NCI-H1048 (cell line): Measurements from ENCODE around the gene FOXJ3.
"Not testable (repeated sequence)": the region's sequence is repeated elsewhere in the genome, so short reads cannot be mapped to it uniquely, and the experiment has no call there.

Experiments
- DNase-seq: peaks from one replicate; lab custom pipeline; 2025; lab: John Stamatoyannopoulos, UW

The FOXJ3 gene

DNA sequence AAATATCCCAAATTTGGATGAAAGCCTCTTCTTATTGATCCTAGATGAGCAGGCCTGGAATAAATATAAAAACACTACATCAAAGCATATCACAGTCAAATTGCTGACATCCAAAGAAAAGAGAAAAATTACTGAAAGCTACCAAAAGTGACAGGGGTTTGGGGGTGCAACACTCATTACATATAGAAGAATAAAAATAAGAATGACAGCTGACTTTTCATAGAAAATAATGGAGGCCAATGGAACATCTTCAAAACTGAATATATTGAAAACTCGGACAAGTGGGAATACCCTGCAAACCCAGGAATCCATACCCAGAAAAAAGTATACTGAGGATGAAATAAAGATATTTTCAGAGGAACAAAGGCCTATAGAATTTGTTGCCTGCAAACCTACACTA is 84.0 kb downstream of the FOXJ3 start:
- DNase-seq, result no peak

DNA sequence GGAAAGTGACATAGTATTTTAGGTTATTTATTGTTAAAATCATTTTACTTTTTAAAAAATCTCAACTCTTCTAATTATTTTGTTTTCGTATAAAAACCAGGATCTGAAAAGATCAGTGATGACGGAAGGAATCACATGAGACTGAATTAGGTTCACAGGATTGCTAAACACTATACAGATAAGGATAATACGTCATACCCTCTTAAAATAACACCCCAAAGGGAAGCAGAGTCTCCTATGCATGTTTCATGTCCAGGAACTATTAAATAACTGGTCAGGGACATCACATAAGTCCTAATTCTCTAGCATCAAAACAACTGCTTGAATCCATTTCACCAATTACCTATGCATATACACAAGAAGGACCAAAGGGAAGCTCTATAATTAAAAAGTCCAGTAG is 84.9 kb downstream of the FOXJ3 start:
- no peak for DNase-seq

DNA sequence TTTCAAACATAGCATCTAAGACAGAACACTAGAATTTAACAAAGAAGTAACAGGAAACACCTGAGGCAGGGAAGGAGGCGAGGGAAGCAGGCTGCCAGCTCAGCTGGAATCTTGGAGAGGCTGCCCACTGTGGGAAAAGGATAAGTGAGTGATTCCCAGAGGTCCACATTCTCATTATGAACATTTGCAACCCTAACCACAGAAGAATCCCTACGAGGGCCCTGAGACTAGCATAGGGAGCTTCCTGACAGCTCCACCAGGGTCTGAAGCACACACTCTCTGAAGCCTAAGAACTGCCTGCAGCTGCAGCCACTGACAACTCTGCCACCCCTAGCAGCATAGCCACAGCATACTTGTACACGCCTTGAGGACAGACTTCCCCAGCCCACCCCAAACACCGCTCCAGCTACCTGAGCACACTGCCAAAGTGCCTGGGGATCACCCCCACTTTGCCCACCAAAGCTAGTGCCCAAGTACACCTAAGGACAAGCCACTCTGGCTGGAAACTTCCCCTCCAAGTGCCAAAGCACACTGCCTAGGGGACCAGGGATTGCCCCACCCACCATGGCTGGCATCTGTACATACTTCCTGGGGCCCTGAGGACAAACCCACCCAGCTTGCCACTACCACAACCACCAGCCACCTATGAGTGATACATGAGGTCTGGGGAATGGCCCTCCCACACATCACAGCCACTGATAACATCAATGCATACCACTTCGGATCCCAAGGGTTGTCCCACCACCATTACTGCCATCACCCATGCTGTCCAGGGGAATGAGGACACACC is 93.9 kb downstream of the FOXJ3 start:
- DNase-seq, result no peak

DNA sequence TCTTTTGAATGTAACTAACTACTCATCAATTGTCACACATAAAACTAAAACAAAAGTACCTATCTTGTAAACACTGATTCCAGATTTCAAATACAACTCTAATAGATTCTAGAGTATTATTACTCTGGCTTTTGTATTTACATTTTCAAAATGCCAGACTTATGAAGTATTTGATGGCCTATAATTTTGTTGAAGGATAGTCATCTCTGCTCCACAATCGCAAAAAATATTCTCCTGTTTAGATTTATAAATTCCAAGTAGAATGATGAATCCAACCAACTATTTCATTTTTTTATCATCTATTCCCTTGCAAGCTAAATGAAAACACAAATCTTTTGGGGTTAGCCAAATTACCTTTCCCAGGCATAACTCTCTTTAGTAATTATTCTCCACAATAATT is 95.5 kb downstream of the FOXJ3 start:
- DNase-seq, result no peak

DNA sequence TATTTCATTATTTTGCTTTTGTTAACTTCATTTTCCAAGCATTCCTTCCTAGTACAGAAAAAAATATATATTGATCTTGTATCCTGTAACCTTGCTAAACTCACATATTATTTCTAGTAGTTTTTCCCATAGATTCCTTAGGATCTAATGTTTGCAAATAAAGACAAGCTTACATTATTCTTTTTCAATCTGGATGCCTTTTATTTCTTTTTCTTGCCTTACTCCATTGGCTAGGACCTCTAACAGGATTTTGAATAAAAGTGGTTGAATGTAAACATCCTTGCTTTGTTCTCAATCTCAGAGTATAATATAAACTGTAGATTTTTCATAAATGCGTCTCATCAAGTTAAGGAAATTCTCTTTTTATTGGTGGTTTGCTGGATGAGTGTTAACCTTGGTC is 96.0 kb downstream of the FOXJ3 start:
- no peak for DNase-seq

DNA sequence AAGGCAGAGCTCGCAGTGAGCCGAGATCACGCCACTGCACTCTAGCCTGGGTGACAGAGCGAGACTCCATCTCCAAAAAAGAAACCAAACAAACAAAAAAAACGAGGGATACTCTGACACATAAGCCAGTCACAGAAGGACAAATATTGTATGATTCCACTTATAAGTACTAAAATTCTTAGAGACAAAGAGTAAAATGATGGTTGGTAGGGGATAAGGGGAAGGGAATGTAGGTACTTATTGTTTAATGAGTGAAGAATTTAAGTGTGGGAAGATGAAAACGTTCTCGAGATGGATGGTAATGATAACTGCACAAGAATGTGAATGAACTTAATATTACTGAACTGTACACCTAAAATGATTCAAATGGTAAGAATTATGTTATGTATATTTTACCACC is 103.8 kb downstream of the FOXJ3 start:
- DNase-seq, result no peak

DNA sequence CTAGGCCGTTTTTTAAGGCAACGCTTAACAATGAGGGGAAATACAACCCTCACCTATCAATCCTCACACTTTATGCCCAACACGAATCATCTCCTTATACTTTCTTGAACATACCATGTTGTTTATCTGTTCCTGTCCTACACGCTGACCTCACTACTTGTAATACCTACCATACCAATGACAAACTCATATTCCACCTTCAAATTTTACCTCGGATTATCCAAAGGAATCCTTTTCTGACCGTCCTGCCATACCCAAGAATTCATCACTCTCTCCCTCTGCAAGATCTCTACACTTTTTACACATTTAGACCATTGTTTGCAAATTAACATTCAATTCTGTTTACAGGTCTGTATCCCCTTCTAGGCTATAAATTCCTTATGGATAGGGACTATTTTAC is 106.1 kb downstream of the FOXJ3 start:
- no peak for DNase-seq

DNA sequence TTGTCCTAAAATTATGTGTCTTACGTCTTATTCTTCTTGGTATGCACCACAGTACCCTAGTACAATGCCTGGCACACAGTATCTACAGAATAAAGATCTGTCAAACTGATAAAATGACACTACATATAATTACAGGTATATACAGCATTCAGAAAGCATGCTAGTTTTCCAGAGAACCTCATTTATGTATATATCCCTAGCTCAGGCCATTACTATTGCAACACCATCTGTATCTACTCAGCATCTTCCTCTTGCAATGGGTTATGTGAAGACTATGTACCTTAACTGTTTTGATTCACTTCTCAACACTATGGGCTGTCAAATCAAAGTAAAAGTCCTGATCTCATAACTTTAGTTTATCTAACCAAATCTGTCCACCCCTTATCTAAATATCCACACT is 112.0 kb downstream of the FOXJ3 start:
- no peak for DNase-seq

DNA sequence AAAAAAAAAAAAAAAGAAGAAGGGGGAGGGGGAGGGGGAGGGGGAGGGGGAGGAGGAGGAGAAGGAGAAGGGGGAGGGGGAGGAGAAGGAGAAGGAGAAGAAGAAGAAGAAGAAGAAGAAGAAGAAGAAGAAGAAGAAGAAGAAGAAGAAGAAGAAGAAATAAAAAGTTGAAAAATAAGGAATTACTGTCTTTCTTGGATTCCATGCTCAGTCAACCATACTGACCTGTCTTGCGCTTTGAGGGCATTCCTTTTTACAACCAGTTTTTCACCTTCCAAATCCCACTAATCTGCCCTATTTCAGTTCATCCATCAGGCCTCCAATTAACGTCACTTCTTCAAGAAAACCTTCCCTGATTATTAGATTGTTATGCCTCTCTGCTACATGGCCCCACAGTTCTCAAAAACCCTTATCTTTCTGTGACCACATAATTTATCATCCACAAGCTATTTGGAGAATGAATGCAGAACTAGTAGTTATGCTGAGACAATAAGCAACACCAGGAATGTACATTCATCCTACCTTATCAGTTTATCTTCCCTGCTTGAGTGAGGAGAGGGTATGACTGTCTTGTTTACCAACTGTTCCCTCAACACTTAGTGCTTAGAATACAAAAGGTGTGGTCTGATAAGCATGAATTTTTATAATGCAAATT is 113.0 kb downstream of the FOXJ3 start:
- DNase-seq, result no peak

DNA sequence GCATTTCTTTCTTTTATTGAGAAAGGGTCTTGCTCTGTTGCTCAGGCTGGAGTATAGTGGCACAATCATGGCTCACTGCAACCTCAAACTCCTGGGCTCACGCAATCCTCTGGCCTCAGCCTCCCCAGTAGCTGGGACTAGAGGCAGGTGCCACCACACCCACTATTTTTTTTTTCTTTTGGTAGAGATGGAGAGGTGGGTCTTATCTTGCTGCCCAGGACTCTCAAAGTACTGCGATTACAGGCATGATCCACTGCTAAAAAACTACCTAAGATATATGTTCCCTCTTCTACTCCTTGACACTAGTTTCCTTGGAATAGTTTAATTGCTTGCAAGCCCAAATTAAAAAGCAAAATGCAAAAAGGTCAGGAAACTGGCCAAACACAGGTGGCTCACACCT is 113.6 kb downstream of the FOXJ3 start:
- DNase-seq, result no peak

DNA sequence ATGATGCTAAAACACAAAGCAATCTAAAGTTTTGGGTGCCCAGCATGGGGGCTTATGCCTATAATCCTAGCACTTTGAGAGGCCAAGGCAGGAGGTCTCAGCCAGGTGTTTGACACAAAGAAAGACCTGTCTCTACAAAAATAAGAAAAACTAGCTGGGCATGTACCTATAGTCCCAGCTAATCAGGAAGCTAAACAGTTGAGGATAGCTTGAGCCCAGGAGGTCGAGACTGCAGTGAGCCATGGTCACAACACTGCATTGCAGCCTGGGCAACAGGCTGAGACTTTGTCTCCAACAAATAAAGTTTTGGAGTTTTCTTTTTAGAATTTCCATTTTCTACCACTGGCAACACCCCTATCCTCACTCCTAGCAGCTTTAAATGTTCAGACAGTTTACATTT is 115.4 kb downstream of the FOXJ3 start:
- DNase-seq, result no peak

DNA sequence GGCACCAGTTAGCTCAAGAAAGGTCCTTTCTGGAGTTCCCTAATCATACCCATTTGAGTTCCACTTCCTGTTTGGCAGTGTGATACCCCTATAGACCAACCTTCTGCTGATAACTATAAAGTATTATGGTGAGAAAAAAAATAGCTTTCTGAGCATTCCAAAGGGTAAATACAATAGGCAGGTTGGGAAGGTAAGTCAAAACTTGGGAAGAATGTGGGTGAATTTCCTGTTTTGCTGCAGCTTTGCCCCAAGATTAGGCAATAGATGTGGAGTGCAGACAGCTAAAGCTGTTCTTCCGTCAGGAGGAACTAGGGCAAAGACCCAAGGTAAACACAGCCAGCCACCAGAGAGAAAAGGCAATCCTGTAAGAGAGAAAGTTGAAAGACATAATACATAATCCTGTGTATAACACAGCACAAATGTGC is 120.6 kb downstream of the FOXJ3 start:
- no peak for DNase-seq

DNA sequence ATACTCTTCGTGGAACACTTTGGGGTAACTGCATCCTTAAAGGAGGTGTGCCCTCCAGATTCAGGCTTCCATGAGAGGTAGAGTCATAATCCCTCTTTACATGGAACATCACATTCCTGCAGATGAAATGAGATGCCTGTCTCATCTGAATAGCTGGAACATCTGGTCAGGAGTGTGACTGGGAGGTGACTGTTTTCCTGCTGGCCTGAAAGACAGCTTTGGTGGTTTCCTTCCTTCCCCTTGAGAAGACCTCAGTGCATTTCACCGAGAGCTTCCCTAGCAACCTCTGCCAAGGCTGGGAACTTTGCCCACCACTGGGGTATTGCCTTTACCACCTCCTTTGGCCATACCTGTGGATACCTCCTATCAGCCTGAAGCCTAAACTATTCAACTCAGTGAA is 123.8 kb downstream of the FOXJ3 start:
- no peak for DNase-seq

DNA sequence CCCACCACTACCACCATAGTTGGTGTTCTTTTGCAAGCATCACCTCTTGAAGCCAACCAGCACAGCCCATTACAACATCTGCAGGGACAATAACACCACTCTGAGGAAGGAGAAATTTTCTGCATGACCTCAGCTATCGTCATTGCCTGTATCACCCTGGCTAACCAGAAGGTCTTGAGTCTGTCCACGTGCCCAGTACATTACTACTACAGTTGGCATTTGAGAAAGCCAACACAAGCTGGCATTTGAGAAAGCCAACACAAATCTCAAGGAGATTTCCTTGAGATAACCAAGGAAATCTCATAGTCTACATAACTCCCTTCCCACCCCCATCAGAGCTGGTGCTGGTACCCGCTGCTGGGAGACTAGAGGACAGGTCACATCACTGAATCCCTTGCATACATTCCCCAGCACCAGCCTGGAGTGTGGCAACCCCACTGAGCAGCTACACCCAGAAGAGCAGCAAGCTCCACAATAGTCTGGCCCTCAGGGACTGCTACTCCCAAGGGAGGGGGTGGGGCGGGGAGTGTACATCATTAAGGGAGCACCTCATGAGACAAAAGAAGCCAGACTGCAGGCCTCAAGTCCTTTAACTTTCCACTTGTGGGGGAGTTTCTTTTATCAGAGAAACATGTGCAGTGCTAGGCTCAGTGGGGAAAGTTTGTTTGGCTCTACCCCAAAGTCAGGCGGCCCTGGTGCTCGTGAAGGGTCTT is 124.5 kb downstream of the FOXJ3 start:
- DNase-seq, result no peak

DNA sequence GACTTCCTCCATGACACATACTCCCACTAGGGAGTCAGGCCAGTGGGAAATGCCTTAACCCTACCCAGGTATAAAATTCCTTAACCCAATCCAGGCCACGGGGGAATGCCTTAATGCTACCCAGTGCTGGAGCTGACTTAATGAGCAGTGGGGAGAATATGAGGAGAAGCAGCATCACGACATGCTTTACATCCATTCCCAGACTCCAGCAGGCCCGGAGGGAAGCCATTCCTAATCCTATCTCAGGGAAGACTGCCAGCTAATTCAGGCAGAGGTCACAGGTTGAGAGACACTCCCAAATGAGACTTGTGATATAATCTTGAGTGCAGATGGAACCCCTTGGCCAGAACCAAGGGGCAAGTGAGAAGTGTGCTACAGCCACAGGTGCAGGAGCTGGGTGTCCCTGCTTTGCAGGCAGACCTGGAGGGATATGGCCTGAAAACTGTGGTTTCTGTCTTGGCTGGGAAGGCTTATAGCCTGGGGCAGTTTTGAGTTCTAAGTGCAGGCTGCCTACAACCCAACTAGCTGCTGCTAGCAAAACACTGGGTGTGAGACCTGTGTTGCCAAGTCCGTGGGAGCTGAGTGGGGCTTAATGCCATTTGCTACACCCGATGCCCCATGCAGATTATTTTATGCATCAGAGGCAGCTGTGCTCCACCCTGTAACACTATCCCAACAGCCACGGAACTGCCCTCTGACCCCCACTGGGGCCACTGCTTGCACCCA is 125.3 kb downstream of the FOXJ3 start:
- no peak for DNase-seq

DNA sequence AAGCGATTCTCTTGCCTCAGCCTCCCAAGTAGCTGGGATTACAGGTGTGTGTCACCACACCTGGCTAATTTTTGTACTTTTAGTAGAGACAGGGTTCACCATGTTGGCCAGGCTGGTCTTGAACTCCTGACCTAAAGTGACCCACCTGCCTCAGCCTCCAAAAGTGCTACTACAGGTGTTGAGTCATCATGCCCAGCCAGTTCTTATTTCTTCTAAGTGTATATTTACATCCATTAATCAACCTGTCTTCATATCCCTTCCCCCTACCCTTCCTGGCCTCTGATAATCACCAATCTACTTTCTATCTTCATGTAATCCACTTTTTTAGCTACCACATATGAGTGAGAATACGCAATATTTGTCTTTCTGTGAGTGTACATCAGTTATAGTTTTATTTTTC is 128.1 kb downstream of the FOXJ3 start:
- not testable (repeated sequence) for DNase-seq

DNA sequence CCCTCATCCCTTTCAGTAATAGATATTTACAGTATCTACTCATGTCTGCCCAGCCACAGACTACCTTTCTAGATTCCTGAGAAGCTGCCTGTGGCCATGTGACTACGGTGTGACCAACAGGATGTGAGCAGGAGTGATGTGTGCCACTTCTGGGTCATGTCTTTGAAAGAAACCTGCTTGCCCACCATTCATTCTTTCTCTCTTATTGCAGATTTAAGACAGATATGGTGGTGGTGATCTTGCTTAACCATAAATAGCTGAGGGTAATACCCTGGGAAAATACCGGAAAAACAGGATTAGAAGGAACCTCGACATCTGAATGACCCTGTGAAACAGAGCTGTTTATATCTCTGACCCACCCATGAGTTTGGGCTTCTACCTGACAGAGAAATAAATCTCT is 128.9 kb downstream of the FOXJ3 start:
- DNase-seq, result no peak

DNA sequence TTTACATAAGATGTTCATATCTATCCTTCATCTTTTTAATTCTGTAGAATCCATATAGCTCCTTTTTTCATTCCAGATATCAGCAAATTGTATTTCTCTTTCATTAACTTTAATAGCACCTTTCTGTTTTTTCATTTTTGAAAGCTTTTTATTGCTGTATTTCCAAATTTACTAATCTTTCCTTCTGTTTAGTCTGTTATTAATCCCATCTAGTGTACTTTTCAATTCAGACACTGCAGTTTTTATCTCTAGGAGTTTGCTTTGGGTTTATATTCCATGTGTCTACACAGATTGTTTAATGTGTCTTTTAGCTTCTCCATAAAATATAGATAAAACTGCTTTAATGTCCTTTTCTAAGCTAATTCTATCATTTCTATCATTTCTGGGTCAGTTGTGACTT is 133.0 kb downstream of the FOXJ3 start:
- DNase-seq, result no peak

DNA sequence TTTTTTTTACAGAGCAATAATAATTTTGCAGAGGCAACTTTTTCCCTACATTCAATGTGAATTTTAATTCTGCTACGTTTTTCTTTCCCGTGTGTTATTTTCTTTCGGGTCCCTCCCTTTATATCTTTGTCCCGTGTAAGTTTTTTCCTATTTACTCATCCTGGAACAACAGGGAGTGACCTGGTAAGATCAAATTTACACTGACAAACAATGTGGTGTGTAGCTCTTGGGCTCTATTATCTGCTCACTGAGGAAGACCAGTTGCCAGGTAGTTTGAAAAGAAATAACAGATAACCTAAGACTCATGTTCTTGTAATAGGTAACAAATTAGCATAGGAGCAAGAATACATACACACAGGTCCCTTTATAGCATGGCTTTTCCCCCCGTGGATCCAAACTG is 136.8 kb downstream of the FOXJ3 start:
- DNase-seq, result no peak

DNA sequence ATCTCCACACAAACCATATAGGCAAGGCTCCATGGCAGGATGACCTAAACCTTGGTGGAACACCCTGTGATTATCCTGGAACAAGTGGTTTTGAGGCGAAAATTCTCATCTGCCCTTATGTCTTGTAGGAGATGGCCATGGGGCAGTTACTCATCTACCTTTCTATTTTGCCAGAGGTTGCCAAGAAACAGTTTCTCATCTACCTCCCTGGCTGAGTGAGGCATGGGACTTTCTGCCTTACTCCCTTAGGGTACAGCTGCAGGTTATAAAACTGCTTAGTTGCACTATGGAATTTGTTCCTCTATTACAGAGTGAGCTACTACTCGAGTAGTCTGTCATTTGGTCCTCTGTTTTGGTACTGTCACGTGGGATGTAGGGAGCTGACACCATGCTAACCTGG is 139.2 kb downstream of the FOXJ3 start:
- no peak for DNase-seq

DNA sequence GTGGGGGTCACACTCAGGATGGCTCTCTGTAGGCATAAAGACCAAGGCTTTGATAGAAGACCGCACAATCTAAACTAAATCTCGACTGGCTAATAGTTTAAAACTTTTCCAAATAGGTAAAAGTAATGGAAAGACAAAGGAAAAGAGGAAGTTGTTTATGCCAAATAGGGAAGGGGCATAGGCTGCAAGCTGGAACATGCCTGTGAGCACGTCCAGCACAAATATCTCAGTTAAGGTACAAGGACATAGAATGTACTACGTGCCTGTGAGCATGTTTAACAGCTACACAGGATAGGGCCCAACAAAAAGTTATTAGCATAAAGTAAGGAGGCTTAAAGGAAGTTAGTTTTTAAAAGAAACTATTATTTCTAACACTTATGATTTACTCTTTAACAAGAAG is 142.9 kb downstream of the FOXJ3 start:
- DNase-seq, result no peak

DNA sequence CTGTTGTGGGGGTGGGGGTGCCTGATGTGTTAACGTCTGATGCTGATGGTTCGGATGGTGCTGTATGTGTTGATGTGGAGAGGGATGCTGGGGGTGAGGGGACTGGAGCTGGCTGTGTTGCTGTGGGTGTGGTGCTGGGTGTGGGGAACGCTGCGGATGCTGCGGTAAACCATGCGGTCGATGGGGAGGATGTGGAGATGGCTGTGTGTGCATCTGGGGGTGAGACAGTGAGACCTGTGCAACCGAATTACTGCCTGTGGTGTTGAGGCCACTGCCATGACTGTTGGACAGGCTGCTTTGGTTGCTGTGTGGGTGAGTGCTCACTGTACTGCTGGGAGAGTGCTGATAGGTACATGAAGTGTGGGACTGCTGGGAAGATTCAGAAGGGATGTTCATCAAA is 143.7 kb downstream of the FOXJ3 start:
- no peak for DNase-seq
